ENCODE measurements around the gene PPP1R16B. TPM values are rescaled to one million over a fixed set of nuclear protein-coding genes. Genes with fewer than 3 reads are reported as not detected.

PPP1R16B gene
- polyA plus RNA-seq, 2 of the 4 experiments (the other 2 are of a cell fraction): 0.17 to 0.31 TPM

GRCh38 chr20:38798266-38798665, 7.2 kb upstream of the PPP1R16B start (continued):
- TF ChIP-seq HES2 (IDR thresholded peaks at IDR 0.05): no peak

GRCh38 chr20:38799203-38799602, 6.3 kb upstream of the PPP1R16B start:
- Histone ChIP-seq H3K4me1 (no peaks in the 10 kb centered on the region), H3K27ac (no peak overlapping the region), H3K9me3 (no peaks in the 10 kb centered on the region), H3K4me3 (no peak overlapping the region), H3K4me2 (no peak overlapping the region)
- WGBS (ENCODE audit: missing lambda C conversion rate): 70% methylated on average over 4 of the region's 4 CpGs
- DNase-seq (ENCODE audit: low read depth in 1 of 2, low spot score in 1 of 2): no peak
- ATAC-seq: no peak
- CTCF ChIA-PET: interaction anchor here (0.6 to 1.2 kb wide), 4 partner anchors 8 to 166 kb away, joined by 3 to 6 read pairs (median 4); no protein-coding TSS in a partner anchor
- no peak for FAIRE-seq
- TF ChIP-seq ZSCAN20 (CRISPR knock-in tag; IDR thresholded peaks at IDR 0.05): no peak
- no peak for TF ChIP-seq KDM1A (IDR thresholded peaks at IDR 0.05; ENCODE audit: low read depth)
- TF ChIP-seq HDAC2 (IDR thresholded peaks at IDR 0.05): no peak
- no peak for TF ChIP-seq ZNF302 (CRISPR knock-in tag; IDR thresholded peaks at IDR 0.05)
- TF ChIP-seq NFE2L2 (conservative IDR thresholded peaks at IDR 0.05; ENCODE audit: low read length): no peak
- TF ChIP-seq TFCP2L1 (CRISPR knock-in tag; IDR thresholded peaks at IDR 0.05): no peak
- POLR2A ChIA-PET: no interaction called here

GRCh38 chr20:38800882-38801281, 4.6 kb upstream of the PPP1R16B start:
- no peak for DNase-seq (ENCODE audit: low read depth in 1 of 2, low spot score in 1 of 2)
- WGBS (ENCODE audit: missing lambda C conversion rate): 94% methylated on average over 3 of the region's 3 CpGs
- ChIA-PET CTCF (no interaction called here), POLR2A (no interaction called here)
- H3K9me3 ChIP-seq: no peaks in the 10 kb centered on the region
- no peak for ATAC-seq
- no peaks in the 10 kb centered on the region for H3K4me1 ChIP-seq
- no peak overlapping the region for H3K27ac ChIP-seq
- no peak overlapping the region for H3K4me3 ChIP-seq
- FAIRE-seq: no peak
- no peak overlapping the region for H3K4me2 ChIP-seq
- TF ChIP-seq POLR2A (IDR thresholded peaks at IDR 0.05; ENCODE audit: low read length) (no peak), RCOR1 (IDR thresholded peaks at IDR 0.05; ENCODE audit: low read depth, low read length) (no peak), POLR2AphosphoS2 (conservative IDR thresholded peaks at IDR 0.05; ENCODE audit: low read length) (no peak), ELK1 (IDR thresholded peaks at IDR 0.05; ENCODE audit: low read depth, low read length) (no peak), EHF (CRISPR knock-in tag; IDR thresholded peaks at IDR 0.05) (no peak)

GRCh38 chr20:38804221-38804620, 1.3 kb upstream of the PPP1R16B start:
- POLR2A ChIA-PET: no interaction called here
- no peak for FAIRE-seq

GRCh38 chr20:38804682-38805501, 605 bp upstream of the PPP1R16B start:
- Histone ChIP-seq H3K4me2 (peak overlapping the region; percentile 98), H3K27ac (no peak overlapping the region; a peak in 1 of 6 replicates), H3K9me3 (no peaks in the 10 kb centered on the region), H3K4me1 (no peaks in the 10 kb centered on the region), H3K4me3 (peak overlapping the region; percentile 61; the same call in 2 of the 3 replicates)
- DNase-seq (ENCODE audit: low read depth in 1 of 2, low spot score in 1 of 2): no peak
- ChIA-PET CTCF (interaction anchor here (0.8 to 2.7 kb wide), 7 partner anchors 14 to 237 kb away, joined by 3 to 17 read pairs (median 3); no protein-coding TSS in a partner anchor), POLR2A (no interaction called here)
- ATAC-seq: no peak
- no peak for FAIRE-seq
- TF ChIP-seq CTCF (IDR thresholded peaks at IDR 0.05): no peak
- TF ChIP-seq HES2 (IDR thresholded peaks at IDR 0.05): no peak
- no peak for TF ChIP-seq BCL3 (IDR thresholded peaks at IDR 0.05)
- TF ChIP-seq TFCP2L1 (CRISPR knock-in tag; IDR thresholded peaks at IDR 0.05): no peak
- no peak for TF ChIP-seq MAX (IDR thresholded peaks at IDR 0.05)
- TF ChIP-seq CHD2 (IDR thresholded peaks at IDR 0.05; ENCODE audit: low read length, partially characterized antibody): no peak
- 84% methylated on average over 17 of the region's 18 CpGs for WGBS (ENCODE audit: missing lambda C conversion rate)

More at GRCh38 chr20:38804221-38804620, 1.3 kb upstream of the PPP1R16B start:
- DNase-seq (ENCODE audit: low read depth in 1 of 2, low spot score in 1 of 2) (no peak), ATAC-seq (no peak)
- no peak for TF ChIP-seq HEYL (CRISPR knock-in tag; IDR thresholded peaks at IDR 0.05)
- Histone ChIP-seq H3K4me2 (no peak overlapping the region), H3K27ac (no peak overlapping the region), H3K4me3 (no peak overlapping the region), H3K9me3 (no peaks in the 10 kb centered on the region), H3K4me1 (no peaks in the 10 kb centered on the region)
- 61% methylated on average over 3 of the region's 3 CpGs for WGBS (ENCODE audit: missing lambda C conversion rate)
- CTCF ChIA-PET: interaction anchor here (2.0 kb wide), 1 partner anchor 13 kb away, joined by 17 read pairs; no protein-coding TSS in a partner anchor

Measured in A549 (cell line).